CD4-positive, alpha-beta memory T cell (primary cell): ENCODE data around the gene HTR3B. TPM values are rescaled to one million over a fixed set of nuclear protein-coding genes. Genes with fewer than 3 reads are reported as not detected.
"Not testable (repeated sequence)": the region's sequence is repeated elsewhere in the genome, so short reads cannot be mapped to it uniquely, and the experiment has no call there.

Experiments used
- CTCF ChIA-PET: fragments of 350-600 bp; sonication (Branson Sonifier 250); formaldehyde crosslinking; loops from one replicate; lab custom pipeline; 2021; ENCODE audit warnings: inconsistent platforms; ENCODE audit not compliant: partially characterized antibody; lab: Charles Lee
- POLR2A ChIA-PET: fragments of 350-600 bp; sonication (Branson Sonifier 250); formaldehyde crosslinking; loops from one replicate; lab custom pipeline; 2021; ENCODE audit not compliant: partially characterized antibody; lab: Charles Lee
- DNase-seq, 5 donors: peaks; one replicate each; pipeline versions ENCODE4 v3.0.0 to v3.0.0-alpha.2; 2020 to 2022; ENCODE audit warnings: mixed read lengths in 1 of 5
- H3K27ac ChIP-seq: one replicate; pipeline ENCODE4 v1.7.0; 2013; ENCODE audit warnings: low read depth, low read length
- H3K27me3 ChIP-seq: 2 replicates; pipeline ENCODE4 v1.7.0; 2013; ENCODE audit warnings: mild to moderate bottlenecking, low read length, moderate library complexity; ENCODE audit not compliant: insufficient read depth
- H3K36me3 ChIP-seq: 2 replicates; pipeline ENCODE4 v1.7.0; 2013; ENCODE audit warnings: mild to moderate bottlenecking, low read length, moderate library complexity; ENCODE audit not compliant: insufficient read depth
- H3K4me1 ChIP-seq: 2 replicates; pipeline ENCODE4 v1.7.0; 2013; ENCODE audit warnings: mild to moderate bottlenecking, low read length, moderate library complexity; ENCODE audit not compliant: insufficient read depth
- H3K4me3 ChIP-seq, 2 donors: one replicate each; pipeline ENCODE4 v1.7.0; 2013; ENCODE audit warnings: low read length in 2 of 2, mild to moderate bottlenecking in 1 of 2
- H3K9me3 ChIP-seq, 2 donors: one replicate each; pipeline ENCODE4 v1.7.0; 2013; ENCODE audit warnings: low read length in 2 of 2, control low read depth in 1 of 2; ENCODE audit not compliant: control insufficient read depth in 1 of 2
- H3K27ac Mint-ChIP-seq, 7 donors: one replicate each; pipeline ENCODE4 v1.8.0; 2020 to 2021; ENCODE audit warnings: mixed read lengths in 7 of 7, mild to moderate bottlenecking in 6 of 7, inconsistent platforms in 3 of 7, moderate library complexity in 3 of 7
- H3K27me3 Mint-ChIP-seq, 2 donors: one replicate each; pipeline ENCODE4 v1.8.0; 2020 to 2021; ENCODE audit warnings: mixed read lengths in 2 of 2
- H3K36me3 Mint-ChIP-seq, 2 donors: one replicate each; pipeline ENCODE4 v1.8.0; 2020 to 2021; ENCODE audit warnings: mixed read lengths in 2 of 2, inconsistent platforms in 1 of 2, mild to moderate bottlenecking in 1 of 2
- H3K4me1 Mint-ChIP-seq, 4 donors: one replicate each; pipeline ENCODE4 v1.8.0; 2020 to 2021; ENCODE audit warnings: mixed read lengths in 4 of 4, mild to moderate bottlenecking in 1 of 4
- H3K4me3 Mint-ChIP-seq, 8 donors: one replicate each; pipeline ENCODE4 v1.8.0; 2020 to 2021; ENCODE audit warnings: mixed read lengths in 8 of 8, mild to moderate bottlenecking in 7 of 8, moderate library complexity in 6 of 8, inconsistent platforms in 3 of 8
- H3K9me3 Mint-ChIP-seq, 8 donors: one replicate each; pipeline ENCODE4 v1.8.0; 2020 to 2021; ENCODE audit warnings: mixed read lengths in 8 of 8, mild to moderate bottlenecking in 5 of 8, inconsistent platforms in 3 of 8, moderate library complexity in 1 of 8
- intact Hi-C: fragments of 100-400 bp; cut with micrococcal nuclease; formaldehyde crosslinking; loops from one replicate; pipeline ENCODE4 v1.15.1; 2023
- polyA plus RNA-seq, 2 donors: library from polyadenylated mRNA; unstranded; fragments of 300-500 nt; fragmentation: Illumina TruSeq; gene quantifications; one replicate each; pipeline ENCODE4 v1.2.3, GENCODE V29; 2021
- total RNA-seq, 2 experiments: library from RNA; stranded (reverse); gene quantifications; one replicate each; pipeline ENCODE4 v1.2.3, GENCODE V29; 2021

Gene HTR3B
- total and polyA plus RNA-seq, 4 experiments from 2014 or later, result not detected

DNA sequence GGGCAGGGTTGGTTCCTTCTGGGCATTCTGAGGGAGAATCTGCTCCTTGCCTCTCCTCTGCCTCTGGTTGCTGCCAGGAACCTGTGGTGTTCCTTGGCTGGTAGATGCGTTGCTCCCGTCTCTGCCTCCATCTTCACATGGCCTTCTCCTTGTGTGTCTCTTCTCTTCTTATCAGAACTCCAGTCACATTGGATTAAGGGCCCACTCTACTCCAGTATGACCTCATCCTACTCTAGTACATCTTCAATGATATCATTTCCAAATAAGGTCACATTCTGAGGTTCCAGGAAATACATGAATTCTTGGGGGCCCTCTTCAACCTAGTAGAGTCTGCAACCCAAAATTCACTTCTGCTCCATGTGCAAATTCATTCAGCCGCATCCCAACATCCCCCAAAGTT lies 33.3 kb downstream of the HTR3B start:
- CTCF ChIA-PET, result no interaction called here
- H3K27ac Mint-ChIP-seq, result peak overlapping the region in 1 of 7 donors; percentile 66

GRCh38 chr11:113942256-113942655 lies 37.7 kb downstream of the HTR3B start:
- H3K36me3 ChIP-seq, result no peaks in the 10 kb centered on the region
- no peaks in the 10 kb centered on the region for H3K27me3 ChIP-seq
- ChIA-PET CTCF (no interaction called here), POLR2A (interaction anchor here (0.6 kb wide), 1 partner anchor 53 kb away, joined by 3 read pairs; no protein-coding TSS in a partner anchor)
- DNase-seq, result no peak
- Mint-ChIP-seq H3K4me3 (no peak overlapping the region), H3K27ac (no peak overlapping the region), H3K4me1 (no peaks in the 10 kb centered on the region), H3K9me3 (no peaks in the 10 kb centered on the region), H3K36me3 (peaks cover 0 to 5% of the 10 kb centered on the region in 2 donors), H3K27me3 (peaks cover 12 to 13% of the 10 kb centered on the region in 2 donors)
- intact Hi-C loops, result no loop called here
- H3K4me1 ChIP-seq, result no peaks in the 10 kb centered on the region
- H3K4me3 ChIP-seq, result no peak overlapping the region
- H3K27ac ChIP-seq, result no peak overlapping the region
- no peaks in the 10 kb centered on the region for H3K9me3 ChIP-seq

More for the DNA sequence above, 33.3 kb downstream of the HTR3B start:
- Histone ChIP-seq H3K4me1 (no peaks in the 10 kb centered on the region), H3K36me3 (no peaks in the 10 kb centered on the region), H3K4me3 (no peak overlapping the region), H3K9me3 (no peaks in the 10 kb centered on the region), H3K27ac (no peak overlapping the region), H3K27me3 (no peaks in the 10 kb centered on the region)
- Mint-ChIP-seq H3K4me3 (no peak overlapping the region), H3K36me3 (peaks cover 0 to 5% of the 10 kb centered on the region in 2 donors), H3K9me3 (no peaks in the 10 kb centered on the region), H3K27me3 (peaks cover 1 to 6% of the 10 kb centered on the region in 2 donors), H3K4me1 (peaks cover 6 to 15% (median 11%) of the 10 kb centered on the region in 4 donors)
- no peak for DNase-seq
- intact Hi-C loops, result no loop called here
- POLR2A ChIA-PET, result no interaction called here

GRCh38 chr11:113946162-113946561 lies 41.6 kb downstream of the HTR3B start:
- H3K27ac ChIP-seq, H3K9me3 ChIP-seq, H3K27me3 ChIP-seq, POLR2A ChIA-PET, H3K36me3 Mint-ChIP-seq, H3K27ac Mint-ChIP-seq, H3K4me3 Mint-ChIP-seq, H3K36me3 ChIP-seq, H3K9me3 Mint-ChIP-seq, H3K4me3 ChIP-seq, intact Hi-C loops, H3K4me1 Mint-ChIP-seq, H3K4me1 ChIP-seq, DNase-seq: not testable (repeated sequence)
- CTCF ChIA-PET, result interaction anchor here (1.2 kb wide), 1 partner anchor 315 kb away, joined by 4 read pairs; no protein-coding TSS in a partner anchor
- H3K27me3 Mint-ChIP-seq, result peaks cover 9 to 16% of the 10 kb centered on the region in 2 donors

DNA sequence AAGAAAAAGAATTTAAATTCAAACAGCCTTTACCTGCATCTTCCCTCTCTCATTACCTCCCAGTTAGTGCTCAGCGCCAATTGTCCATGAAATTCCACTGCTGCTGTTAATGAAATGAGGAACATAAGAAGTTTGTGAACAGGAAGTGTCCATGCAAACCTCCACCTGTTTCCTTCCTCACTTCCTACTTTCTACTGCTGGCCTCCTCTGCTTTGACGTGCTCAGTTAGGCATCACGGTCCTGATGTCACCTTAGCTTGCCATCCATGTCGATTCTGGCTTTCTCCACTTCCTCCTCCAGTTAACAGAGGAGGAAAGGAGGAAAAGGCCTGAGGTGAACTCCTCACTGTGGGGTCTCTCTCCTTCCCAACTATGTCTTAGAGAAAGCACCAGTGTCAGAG lies 43.4 kb downstream of the HTR3B start:
- Histone ChIP-seq H3K27me3 (no peaks in the 10 kb centered on the region), H3K27ac (no peak overlapping the region), H3K36me3 (no peaks in the 10 kb centered on the region), H3K4me3 (no peak overlapping the region), H3K4me1 (no peaks in the 10 kb centered on the region), H3K9me3 (no peaks in the 10 kb centered on the region)
- Mint-ChIP-seq H3K36me3 (no peaks in the 10 kb centered on the region), H3K27ac (peak overlapping the region in 1 of 7 donors; percentile 39), H3K9me3 (no peaks in the 10 kb centered on the region), H3K4me1 (peaks cover 0 to 2% (median under 1%) of the 10 kb centered on the region in 4 donors), H3K27me3 (peaks cover 19 to 30% of the 10 kb centered on the region in 2 donors), H3K4me3 (no peak overlapping the region)
- no peak for DNase-seq
- intact Hi-C loops, result no loop called here
- POLR2A ChIA-PET, result no interaction called here
- CTCF ChIA-PET, result no interaction called here

DNA sequence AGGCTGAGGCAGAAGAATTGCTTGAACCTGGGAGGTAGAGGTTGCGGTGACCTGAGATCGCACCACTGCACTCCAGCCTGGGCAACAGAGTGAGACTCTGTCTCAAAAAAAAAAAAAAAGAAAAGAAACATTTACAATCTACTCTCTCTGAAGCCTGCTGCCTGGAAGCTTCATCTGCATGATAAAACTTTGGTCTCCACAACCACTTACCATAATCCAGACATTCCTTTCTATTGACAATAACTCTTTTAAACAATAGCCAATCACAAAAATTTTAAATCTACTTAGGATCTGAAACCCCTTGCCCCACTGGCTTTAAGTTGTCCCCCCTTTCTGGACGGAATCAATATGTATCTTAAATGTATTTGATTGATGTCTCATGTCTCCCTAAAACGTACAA lies 45.3 kb downstream of the HTR3B start:
- H3K9me3 ChIP-seq, result no peaks in the 10 kb centered on the region
- no peaks in the 10 kb centered on the region for H3K27me3 ChIP-seq
- ChIA-PET POLR2A (no interaction called here), CTCF (interaction anchor here (1.2 kb wide), 1 partner anchor 44 kb away, joined by 3 read pairs; no protein-coding TSS in a partner anchor)
- H3K27me3 Mint-ChIP-seq, result peaks cover 18 to 39% of the 10 kb centered on the region in 2 donors
- no peak overlapping the region for H3K27ac ChIP-seq
- H3K4me3 ChIP-seq, result no peak overlapping the region
- no peaks in the 10 kb centered on the region for H3K4me1 ChIP-seq
- DNase-seq, result no peak
- no peaks in the 10 kb centered on the region for H3K36me3 ChIP-seq
- no peak overlapping the region for H3K4me3 Mint-ChIP-seq
- intact Hi-C loops, result no loop called here
- H3K9me3 Mint-ChIP-seq, result no peaks in the 10 kb centered on the region
- H3K36me3 Mint-ChIP-seq, result no peaks in the 10 kb centered on the region
- H3K4me1 Mint-ChIP-seq, result peaks cover 0 to 2% (median under 1%) of the 10 kb centered on the region in 4 donors
- no peak overlapping the region for H3K27ac Mint-ChIP-seq

DNA sequence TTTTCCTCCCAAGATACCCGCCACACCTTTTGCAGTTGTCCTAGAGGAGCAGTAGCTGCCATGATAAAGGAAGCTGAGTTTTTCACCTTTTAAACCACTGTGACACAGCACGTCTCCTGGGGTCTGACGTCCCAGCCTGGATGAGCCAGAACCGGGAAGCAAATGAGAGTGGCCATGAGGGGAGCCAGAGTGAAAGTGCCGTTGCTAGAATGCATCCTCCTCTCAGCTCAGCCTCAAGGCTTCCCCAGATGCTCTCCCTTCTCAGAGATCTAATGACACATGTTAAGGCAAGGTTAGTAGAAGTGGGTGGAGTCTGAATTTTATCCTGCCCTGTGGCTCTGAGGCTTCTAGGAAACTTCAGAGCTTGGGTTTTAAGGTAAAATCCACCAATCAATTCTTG lies 46.9 kb downstream of the HTR3B start:
- H3K27me3 Mint-ChIP-seq, result peaks cover 15 to 34% of the 10 kb centered on the region in 2 donors
- no peaks in the 10 kb centered on the region for H3K9me3 Mint-ChIP-seq
- no peak for DNase-seq
- Histone ChIP-seq H3K36me3 (no peaks in the 10 kb centered on the region), H3K27ac (no peak overlapping the region), H3K4me1 (no peaks in the 10 kb centered on the region), H3K9me3 (no peaks in the 10 kb centered on the region), H3K27me3 (no peaks in the 10 kb centered on the region), H3K4me3 (no peak overlapping the region)
- no peak overlapping the region for H3K27ac Mint-ChIP-seq
- intact Hi-C loops, result no loop called here
- H3K4me3 Mint-ChIP-seq, result no peak overlapping the region
- ChIA-PET POLR2A (no interaction called here), CTCF (no interaction called here)
- H3K36me3 Mint-ChIP-seq, result no peaks in the 10 kb centered on the region
- peaks cover 0 to 2% (median under 1%) of the 10 kb centered on the region in 4 donors for H3K4me1 Mint-ChIP-seq

- H3K27ac ChIP-seq, result no peak overlapping the region
- no peaks in the 10 kb centered on the region for H3K36me3 ChIP-seq
- H3K36me3 Mint-ChIP-seq, result no peaks in the 10 kb centered on the region
- peaks cover 13 to 33% of the 10 kb centered on the region in 2 donors for H3K27me3 Mint-ChIP-seq
- POLR2A ChIA-PET, result no interaction called here
- CTCF ChIA-PET, result interaction anchor here (0.5 kb wide), 1 partner anchor 22 kb away, joined by 3 read pairs; no protein-coding TSS in a partner anchor
- H3K27ac Mint-ChIP-seq, result no peak overlapping the region
- no peak overlapping the region for H3K4me3 Mint-ChIP-seq
- no peaks in the 10 kb centered on the region for H3K9me3 ChIP-seq
- intact Hi-C loops, result no loop called here
- H3K9me3 Mint-ChIP-seq, result no peaks in the 10 kb centered on the region
- H3K27me3 ChIP-seq, result no peaks in the 10 kb centered on the region
- H3K4me3 ChIP-seq, result no peak overlapping the region
- H3K4me1 ChIP-seq, result no peaks in the 10 kb centered on the region
- H3K4me1 Mint-ChIP-seq, result peaks cover 0 to 2% (median under 1%) of the 10 kb centered on the region in 4 donors
- DNase-seq, result no peak
Observed at GRCh38 chr11:113952070-113952469, 47.5 kb downstream of the HTR3B start.
